Pons (tissue), 1 donor: ENCODE measurements around the gene AKR1C8.

Experiments used
- DNase-seq: peaks from one replicate; pipeline ENCODE4 v3.0.0-alpha.2; 2016; ENCODE audit warnings: low spot score

The AKR1C8 gene

GRCh38 chr10:5107860-5108526 lies 77.0 kb downstream of the AKR1C8 start:
- DNase-seq: no peak

DNA sequence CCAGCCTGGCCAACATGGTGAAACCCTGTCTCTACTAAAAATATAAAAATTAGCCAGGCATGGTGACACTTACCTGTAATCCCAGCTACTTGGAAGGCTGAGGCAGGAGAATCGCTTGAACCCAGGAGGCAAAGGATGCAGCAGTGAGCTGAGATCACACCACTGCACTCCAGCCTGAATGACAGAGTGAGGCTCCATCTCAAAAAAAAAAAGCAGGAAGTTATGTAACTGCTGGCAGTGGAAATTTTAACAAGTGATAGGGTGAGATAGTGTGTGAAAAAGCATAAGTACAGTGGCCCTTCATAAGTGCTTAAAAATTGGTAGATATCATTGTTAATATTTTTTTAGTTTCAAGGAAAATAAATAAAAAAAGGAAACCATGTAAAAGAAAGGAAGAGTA lies 78.4 kb downstream of the AKR1C8 start:
- no peak for DNase-seq

GRCh38 chr10:5105626-5106025 lies 79.3 kb downstream of the AKR1C8 start:
- DNase-seq: no peak
